ENCODE results near the gene DMRT1.

DNA sequence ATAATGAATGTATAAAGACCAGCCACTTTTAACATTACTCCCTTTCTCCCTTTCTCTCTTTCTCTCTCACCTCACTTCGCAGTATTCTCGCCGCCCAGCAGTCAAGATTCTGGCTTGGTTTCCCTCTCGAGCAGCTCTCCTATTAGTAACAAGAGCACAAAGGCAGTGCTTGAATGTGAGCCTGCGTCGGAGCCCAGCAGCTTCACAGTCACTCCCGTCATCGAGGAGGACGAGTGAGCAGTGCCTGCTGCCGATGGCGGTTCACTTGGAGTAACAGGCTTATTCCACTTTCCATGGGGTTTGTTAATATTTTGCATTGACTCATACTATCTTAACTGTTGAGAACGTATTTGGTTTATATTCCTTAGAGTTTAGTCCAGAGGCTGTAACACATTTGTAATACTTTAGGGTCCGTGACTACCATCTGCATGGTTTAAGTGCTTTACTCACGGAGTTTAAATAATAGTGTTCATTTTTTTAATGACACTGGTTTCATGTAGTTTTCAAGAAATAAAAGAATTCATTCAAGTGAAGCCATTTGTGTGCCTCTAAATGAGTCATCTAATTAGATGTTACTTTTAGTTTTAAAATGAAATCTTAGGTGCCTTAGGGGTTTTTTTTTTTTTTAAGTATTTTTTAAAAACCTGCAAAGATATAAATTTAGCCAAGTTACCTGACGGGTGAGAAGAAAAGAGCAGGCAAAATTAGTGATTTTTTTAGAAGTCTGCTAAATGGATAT lies 126.6 kb downstream of the DMRT1 start:
- TF ChIP-seq CTCF (IDR thresholded peaks at IDR 0.05) (no peak), POLR2A (IDR thresholded peaks at IDR 0.05) (no peak)

Data from uterus (tissue), 2 donors.